GM18907 (cell line): ENCODE data around the gene ITGA11.

Experiments
- ATAC-seq: cut with Tn5 transposase; IDR thresholded peaks from one replicate; pipeline ENCODE4 v1.9.1; 2021; ENCODE audit warnings: mild to moderate bottlenecking, moderate library complexity; ENCODE audit not compliant: unreplicated experiment

The ITGA11 gene

DNA sequence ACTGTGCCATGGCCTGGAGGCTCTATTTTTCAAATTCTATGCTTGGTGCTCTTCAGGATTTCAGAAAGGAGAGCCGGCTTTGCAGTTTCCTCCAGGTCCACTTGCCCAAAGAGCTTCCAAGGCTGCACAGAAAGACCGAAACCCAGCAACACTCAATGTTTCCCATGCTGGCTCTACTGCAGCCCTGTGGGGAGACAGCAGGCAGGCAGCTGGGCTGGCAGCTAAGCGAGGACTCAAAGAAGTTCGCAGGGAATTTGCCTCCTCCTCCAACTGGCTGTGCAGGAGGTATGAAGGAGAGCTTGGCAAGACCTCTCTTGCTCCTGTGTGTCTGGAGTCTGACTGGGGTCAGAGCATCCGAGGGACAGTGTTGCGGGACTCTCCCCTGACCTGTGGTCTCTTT lies 17.4 kb upstream of the ITGA11 start:
- no peak for ATAC-seq

DNA sequence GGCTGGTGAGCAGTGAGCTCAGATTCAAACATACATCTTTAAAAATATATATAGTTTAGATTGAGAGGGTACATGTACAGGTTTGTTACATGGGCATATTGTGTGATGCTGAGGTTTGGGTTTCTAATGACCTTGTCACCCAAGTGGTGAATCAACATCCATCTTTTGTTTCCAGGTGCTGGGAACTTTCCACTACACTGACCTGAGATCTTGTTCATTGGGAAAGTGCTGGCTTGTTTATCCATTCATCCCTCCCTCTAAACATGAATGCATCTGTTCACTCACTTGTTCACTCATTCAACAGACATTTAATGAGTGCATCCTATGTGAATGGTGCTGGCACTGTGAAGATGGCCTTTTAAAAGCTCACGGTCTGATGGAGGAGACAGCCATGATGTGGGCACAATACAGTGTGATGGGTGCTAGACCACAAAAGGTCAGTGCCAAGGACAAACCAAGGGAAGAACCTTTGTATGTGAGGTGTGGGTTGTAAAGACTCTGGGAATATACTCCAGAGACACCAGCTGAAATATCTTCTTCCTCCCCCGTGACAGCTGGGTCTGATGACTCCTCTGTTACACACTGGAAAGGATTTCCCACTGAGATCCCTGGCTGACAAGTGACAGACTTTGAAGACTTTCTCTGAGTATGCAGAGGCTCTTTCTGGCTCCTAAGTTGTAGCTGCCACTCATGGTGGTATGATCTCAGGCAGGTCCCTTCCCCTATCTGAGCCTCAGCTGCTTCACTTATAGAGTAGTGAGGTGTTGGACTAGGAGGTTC lies 16.2 kb upstream of the ITGA11 start:
- no peak for ATAC-seq

DNA sequence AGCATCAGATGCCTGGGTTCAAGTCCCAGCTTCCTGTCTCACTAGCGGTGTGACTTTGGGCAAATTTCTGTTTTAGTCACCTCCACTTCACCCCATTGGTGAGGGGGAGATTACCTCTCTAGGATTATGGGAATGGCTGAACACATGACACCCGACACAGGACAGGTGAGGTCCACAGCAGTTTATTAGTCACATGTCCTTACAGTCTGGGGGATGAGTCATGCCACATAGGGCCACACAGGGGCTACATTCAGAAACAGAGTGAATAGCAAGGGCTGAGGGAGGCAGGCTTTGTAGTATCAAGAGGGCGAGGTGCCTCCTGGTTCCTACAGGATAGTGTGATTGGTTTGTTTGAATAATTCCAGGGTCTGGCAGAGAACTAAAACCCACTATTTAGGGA lies 15.2 kb upstream of the ITGA11 start:
- ATAC-seq = no peak

DNA sequence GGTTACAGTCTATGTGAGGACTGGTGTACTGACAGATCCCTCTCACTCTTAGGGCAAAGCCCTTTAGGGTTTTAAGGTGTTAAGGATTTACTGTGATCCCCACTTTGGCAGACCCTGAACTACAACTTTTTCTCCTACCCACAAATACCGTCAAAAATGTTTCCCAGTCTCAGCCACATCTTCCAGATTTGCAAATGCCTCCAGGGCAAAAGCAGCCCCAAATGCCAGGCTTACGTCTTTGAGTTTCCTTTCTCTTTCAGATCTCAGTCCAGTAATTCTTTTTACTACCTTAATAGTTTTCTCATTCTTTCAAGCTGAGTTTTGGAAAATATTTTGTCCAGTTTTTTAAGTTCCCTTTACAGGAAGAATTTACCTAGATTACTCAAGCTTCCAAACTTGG lies 13.4 kb upstream of the ITGA11 start:
- ATAC-seq = no peak

DNA sequence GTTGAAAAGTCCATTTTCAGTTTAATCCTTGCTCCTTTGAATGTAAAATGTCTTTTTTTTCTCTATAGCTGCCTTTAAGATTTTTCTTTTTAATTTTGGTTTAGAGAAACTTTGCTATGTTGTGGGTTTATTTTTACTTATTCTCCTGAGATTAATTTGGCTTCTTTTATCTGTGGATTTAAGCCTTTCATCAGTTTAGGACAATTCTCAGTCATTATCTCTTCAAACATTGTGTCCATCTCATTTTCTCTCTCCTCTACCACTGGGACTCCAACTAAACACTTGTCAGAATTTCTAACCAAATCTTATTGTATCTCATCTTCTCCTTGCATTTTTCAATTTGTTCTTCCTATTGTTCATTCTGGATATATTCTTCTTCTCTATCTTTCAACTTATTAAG lies 12.4 kb upstream of the ITGA11 start:
- ATAC-seq = no peak

DNA sequence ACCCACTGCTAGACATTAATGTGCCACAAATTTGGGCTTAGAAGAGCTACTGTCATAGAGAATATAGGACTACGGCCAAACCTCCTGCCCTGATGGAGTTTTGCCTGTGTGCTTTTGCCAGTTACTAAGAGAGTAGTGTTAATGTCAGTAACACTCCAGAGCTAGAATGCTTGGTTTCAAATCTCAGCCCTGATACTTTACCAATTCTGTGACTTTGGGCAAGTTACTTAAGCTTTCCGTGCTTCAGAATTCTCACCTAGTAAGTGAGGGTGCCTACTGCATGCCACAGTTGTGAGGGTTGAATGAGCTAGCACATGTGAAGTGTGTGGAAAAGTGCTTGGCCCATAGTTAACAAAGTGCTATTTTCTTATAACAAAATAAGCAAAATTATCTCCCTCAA lies 10.9 kb upstream of the ITGA11 start:
- no peak for ATAC-seq

DNA sequence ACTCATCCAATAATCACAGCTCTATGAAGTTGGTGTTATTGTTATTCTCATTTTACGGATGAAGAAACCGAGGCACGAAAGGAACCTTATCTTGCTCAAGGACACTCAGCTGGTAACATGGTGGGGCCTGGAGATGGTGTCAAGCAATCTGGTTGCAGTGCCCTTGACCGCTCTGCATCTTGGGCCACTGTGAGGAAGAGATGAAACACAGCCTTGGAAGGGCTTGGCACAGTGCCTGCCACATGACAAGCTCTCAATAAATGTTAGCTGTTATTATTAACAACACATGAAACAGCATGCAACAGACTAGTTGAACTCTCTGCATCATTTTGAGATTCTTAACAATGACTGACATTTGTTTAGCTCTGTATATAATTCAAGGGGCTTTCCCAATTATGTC lies 10.1 kb upstream of the ITGA11 start:
- ATAC-seq = no peak

DNA sequence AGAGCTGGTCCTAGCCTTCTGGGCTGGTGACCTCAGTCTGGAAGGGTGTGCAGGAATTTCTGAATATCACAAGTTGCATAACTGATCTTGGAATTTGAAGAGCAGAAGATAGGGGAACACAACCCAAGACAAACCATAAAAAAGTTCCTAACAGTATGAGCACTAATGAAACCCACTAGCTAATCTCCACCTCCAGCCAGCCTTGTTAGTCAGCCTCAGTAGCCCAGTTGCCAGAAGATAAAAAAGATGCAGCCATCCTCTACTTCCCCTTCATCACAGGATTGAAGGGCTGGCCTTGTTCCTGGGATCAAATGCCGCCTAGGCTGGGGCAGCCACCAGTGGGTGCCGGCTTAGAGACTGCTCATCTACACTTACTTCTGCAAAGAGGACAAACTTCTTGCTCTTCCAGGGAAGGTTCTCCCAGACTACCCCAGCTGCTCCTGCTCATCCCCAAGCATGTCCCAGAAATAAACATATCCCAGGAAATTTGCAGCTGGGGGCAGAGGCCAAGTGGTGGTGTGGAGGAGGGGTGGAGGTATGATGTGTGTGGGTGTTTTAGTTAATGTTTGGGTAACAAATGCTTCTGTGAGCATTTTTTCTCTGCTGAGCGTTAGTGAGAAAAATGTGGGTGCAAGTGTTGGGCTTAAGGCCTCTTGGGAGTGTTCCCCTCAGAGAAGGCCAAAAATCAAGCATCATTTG lies 9.2 kb upstream of the ITGA11 start:
- no peak for ATAC-seq

DNA sequence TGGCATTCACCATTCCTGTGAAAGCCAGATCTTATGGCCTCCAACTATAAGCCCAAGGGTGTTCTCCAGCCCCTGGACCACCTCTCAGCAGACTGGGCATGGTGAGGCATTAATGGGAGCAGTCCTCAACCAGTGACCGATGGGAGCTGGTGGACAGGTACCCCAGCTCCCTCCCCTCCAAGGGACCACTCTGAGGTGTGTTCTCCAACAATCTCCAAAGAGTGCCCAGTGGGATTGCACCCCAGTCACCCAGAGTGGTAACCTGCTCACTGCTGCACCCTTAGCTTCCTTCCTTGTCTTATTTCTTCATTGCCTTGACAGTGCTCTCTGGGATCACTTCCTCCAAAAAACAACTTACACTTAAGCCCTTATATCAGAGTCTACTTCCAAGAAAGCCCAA lies 8.2 kb upstream of the ITGA11 start:
- no peak for ATAC-seq

DNA sequence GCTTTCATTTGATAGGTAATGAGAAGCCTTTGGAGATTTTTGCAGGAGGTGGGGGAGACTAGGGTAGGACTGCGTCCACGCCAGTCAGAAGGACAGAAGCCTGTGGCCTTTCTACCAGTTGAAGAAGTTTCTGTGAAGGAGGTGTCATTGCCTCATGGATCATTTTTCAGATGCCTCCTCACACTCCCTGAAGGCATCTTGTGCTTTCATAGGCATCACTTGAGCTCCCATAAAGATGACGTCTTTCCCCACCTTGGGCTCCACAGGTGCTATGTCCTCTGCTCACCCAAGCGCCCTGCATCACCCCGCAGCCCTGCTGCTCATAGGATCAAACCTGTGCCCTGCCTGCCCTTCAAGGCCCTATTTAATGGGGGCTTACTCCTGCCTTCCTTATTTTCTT lies 7.5 kb upstream of the ITGA11 start:
- ATAC-seq = no peak

DNA sequence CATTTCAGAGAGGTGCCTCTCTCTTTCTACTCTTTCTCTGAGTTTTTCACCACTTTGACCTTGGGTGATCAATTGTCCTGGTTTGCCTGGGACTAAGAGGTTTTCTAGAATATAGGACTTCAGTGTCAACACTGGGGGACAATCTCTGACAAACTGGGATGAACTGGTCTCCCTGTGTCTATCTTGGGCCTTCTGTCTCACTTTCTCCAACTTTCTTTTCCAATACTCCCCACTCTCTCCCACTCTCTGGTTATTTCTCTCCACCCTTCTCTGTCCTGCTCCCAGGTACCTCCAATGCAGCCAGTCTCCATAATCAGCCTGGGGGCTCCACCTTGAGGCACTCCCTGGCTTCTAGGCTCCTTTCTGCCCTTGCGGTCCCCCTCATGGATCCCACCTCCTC lies 4.7 kb upstream of the ITGA11 start:
- ATAC-seq = no peak

DNA sequence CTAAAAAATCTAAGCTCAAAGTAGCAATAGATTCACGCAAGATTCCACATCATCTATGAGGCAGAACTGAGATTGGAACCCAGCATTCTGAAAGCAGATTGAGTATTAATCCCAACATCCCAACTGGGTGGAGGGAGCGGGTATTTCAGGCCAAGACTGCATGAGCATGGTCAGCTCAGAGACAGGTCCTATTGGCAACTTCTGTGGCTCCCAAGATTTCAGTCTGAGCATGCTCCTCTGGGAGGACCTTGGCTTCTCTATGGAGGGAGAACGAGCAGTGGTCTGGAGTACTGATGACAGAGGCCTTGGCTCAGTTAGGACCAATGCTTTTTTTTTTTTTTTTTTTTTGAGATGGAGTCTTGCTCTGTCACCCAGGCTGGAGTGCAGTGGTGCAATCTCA lies 4.0 kb upstream of the ITGA11 start:
- no peak for ATAC-seq

DNA sequence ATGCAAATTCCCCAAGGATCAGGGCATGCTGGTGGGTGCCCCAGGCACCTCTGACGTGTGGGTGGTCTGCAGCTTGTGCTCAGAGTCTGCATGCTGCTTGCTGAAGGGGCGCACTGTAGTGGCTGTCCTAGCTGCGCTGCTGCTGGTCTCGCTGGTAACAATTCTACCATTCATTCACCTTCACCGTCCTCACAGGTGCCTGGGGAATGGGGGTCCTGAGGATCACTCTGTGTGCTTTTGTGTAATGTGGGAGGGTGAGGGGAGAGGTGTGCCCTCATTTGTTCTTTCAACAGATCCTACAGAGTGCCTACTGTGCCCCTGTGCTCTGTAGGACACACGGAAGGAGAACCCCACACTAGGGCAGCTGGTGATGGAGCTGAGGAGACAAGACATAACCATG lies 2.1 kb upstream of the ITGA11 start:
- no peak for ATAC-seq

DNA sequence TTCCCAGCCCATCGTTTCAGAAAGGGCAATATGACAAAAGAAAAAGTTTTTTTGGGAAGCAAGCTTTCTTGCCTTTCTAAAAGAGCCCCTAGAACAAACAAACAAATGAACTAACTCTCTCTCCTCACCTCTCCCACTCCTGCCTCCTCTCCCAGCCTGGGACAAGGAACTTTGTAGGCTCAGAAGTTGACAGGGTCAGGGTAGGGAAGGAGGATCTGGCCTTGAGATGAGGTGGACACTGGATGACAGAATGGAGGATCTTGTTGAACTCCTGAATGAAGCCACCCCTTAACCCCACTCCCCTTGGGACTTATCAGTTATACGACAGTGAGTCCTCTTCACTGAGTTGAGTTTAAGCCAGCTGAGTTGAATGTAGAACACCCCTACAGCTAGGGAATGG lies 1.6 kb upstream of the ITGA11 start:
- ATAC-seq = no peak

DNA sequence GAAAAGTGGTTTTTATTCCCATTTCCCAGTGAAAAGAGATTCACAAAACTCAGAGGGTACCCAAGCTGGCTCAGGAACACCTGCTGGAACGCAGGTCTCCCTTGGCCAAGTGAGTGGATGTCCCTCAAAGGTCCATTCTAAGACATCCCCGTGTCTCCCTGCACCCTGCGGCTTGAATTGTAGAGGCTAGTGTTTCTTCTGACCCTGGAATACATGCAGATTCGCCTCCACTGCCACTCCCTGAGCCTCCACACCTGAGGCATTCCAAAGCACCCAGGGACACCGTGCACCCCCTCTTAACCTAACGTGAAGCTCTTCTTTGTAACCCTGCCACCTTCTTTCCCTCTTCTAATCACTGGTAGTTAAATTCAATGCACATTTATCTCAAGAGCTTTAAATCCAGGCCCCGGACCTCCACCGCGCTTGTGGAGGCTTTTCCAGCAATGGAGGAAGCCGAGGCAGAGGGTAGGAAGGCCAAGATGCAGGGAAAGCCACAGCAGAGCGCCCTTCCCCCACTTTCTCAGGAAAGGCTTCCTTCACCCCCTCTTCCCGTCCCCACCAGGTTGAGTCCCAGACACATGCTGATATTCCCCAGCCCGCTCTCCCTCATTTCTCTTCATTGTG lies 590 bp upstream of the ITGA11 start:
- ATAC-seq = no peak

DNA sequence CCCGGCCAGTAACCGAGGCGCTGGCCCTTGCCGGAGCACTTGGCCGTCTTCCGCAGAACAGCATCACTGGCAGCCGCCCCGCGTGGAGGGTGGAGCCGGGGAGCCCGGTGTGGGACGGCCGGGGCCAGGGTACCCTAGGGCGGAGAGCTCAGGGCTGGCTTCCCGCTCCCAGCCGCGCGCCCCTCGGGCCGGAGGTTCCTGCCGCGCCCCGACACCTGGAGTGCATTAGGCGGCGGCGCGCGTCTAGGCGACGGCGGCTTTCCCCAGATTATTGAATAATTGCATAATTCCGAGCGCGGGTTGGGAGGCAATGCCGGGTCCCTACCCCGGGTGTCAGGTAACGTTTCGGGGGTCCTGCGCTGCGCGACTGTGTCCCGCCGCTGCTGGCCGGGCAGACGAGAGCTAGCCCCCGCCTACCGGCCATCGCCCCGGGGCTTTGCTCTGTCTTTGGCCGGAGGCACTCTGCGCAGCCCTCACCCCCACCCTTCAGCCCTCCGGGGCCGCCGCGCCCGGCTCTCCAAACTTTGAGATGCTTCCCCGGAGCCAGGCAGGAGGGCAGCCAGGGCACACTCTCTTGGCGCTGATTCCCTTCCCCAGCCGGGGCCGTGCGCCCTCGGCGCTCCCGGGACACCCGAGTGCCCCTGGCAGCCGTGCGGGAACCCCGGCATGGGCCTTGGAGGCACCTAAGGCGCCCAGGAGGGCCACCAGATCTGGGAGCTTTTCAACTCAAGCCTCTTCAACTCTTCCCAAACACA lies 749 bp downstream of the ITGA11 start:
- ATAC-seq = no peak

DNA sequence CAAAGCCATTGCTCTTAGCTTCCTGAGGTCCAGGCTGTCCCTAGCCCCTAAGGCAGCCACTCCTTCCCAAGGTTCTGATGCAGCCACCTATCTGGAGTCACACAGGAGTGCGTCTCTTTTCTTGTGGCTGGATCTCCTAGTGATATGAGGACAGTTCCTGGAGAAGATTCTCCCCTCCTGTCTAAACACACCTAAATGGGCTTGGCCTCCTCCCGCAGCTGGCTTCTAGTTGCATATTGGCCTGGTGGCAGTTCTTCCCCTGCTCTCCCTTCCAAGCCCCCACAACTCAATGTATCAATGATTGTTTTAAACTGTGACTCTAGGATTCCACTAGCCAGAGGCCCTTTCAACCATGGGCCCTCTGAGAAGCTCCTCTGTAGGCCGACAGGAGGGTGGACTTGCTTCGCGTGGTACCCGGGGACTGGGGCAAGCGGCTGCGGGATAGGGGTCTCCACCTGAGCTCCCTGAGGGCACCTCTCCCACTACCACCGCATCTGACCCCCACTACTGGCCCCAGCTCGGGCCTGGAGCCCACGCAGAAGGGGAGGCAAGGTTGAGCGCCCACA lies 1.4 kb downstream of the ITGA11 start:
- ATAC-seq = no peak

DNA sequence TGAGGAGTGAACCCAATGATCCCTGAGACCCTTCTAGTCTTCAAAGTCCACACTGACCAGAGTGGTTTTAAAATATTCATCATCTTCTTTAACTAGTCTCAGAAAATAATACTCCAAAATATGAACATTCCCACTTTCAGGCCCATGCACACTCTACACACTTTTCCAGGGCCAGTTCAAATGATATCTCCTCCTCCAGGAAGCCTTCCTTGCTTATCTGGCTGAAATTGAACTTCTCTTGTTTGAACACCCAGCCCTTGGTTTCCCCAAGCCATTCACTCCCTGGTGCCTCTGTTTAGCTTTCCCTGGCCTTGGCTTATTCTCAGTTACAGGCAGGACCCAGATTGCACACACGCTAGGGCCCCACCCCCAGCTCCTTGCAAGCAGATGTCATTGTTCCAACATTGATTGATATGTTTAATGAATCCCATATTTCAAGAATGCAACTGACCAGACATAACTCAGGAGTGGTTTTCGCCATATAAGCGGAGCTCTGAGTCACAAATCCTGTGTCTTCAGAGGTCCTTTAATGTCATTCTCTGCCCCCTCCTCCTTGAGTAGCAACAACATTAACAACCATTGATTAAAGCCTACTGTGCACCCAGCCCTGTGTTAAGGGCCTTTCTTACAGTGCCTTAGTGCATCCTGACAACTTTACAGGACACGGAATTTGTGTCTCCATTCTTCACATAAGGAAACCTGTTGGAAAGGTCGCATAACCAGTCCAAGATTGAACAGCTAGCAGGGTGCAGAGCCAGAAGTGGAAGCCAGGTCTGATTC lies 2.1 kb downstream of the ITGA11 start:
- no peak for ATAC-seq

DNA sequence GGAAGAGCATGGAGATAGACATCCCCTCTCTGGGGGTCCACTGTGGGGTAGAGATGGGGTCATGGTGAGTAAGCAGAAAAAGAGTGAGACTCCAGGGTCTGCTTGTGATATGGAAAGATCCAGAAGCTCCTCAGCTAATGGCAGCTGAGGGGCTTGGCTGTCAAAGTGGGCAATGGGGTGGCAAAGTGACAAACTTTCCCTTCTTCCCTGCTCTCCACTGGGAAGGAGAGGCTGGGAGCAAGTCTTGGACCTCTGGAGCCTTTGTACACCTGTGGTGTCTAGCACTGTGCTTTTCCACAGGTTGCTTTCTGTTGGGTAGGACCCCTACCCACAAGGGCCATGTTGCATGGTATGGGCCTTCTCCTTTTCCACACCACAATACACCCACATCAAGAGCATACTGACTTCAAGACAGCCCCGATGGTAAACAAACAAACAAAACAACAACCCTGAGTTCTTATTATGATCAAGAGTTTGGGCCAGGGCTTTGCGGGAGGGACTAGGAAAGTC lies 3.5 kb downstream of the ITGA11 start:
- no peak for ATAC-seq

DNA sequence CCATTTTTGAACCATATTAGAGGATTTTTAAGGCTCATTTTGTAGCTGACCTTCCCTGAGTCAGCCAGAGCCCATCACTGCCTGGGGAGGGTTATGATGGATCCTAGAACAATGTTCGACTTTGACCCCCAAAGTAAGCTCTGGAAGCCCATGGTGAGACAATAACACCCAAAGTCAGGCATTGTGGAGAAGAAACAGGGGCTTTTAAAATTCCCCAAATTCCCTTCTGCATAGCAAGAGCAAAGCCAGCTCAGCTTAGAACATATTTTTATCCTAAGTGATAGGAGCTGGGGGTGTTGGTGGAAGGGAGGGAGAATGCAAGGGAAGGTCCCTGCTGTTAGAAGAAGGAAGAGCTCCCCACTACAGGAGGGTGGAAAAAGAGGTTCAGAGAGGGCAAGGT lies 4.0 kb downstream of the ITGA11 start:
- ATAC-seq = no peak
